ENCODE results near the gene EBPL. TPM values are rescaled to one million over a fixed set of nuclear protein-coding genes. Genes with fewer than 3 reads are reported as not detected.

The EBPL gene
- total RNA-seq, 1 experiment from 2014 or later: 105 TPM

DNA sequence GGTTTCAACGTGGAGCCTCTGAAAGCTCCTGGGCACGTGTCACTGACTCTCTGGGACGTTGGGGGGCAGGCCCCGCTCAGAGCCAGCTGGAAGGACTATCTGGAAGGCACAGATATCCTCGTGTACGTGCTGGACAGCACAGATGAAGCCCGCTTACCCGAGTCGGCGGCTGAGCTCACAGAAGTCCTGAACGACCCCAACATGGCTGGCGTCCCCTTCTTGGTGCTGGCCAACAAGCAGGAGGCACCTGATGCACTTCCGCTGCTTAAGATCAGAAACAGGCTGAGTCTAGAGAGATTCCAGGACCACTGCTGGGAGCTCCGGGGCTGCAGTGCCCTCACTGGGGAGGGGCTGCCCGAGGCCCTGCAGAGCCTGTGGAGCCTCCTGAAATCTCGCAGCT, 60.7 kb downstream of the EBPL start:
- TF ChIP-seq, protein P1, sequence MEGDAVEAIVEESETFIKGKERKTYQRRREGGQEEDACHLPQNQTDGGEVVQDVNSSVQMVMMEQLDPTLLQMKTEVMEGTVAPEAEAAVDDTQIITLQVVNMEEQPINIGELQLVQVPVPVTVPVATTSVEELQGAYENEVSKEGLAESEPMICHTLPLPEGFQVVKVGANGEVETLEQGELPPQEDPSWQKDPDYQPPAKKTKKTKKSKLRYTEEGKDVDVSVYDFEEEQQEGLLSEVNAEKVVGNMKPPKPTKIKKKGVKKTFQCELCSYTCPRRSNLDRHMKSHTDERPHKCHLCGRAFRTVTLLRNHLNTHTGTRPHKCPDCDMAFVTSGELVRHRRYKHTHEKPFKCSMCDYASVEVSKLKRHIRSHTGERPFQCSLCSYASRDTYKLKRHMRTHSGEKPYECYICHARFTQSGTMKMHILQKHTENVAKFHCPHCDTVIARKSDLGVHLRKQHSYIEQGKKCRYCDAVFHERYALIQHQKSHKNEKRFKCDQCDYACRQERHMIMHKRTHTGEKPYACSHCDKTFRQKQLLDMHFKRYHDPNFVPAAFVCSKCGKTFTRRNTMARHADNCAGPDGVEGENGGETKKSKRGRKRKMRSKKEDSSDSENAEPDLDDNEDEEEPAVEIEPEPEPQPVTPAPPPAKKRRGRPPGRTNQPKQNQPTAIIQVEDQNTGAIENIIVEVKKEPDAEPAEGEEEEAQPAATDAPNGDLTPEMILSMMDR (IDR thresholded peaks at IDR 0.05; ENCODE audit: insufficient read depth in 1 of 2, low read depth in 1 of 2, low read length in 1 of 2, severe bottlenecking in 1 of 2, unreplicated experiment in 1 of 2): no peak
- no peak for DNase-seq
- BruUV-seq (replicated peaks): no TSS peak
- intact Hi-C loops (cut with micrococcal nuclease; ENCODE audit: unreplicated experiment): no loop called here
- Histone ChIP-seq H3K4me1 (peaks cover 6% of the 10 kb centered on the region; the same call in 1 of the 2 replicates), H3K4me3 (ENCODE audit: low read depth, low read length) (no peak overlapping the region), H3K27me3 (replicated peaks; ENCODE audit: control insufficient read depth, insufficient read depth, low read length) (no peaks in the 10 kb centered on the region), H3K36me3 (ENCODE audit: control insufficient read depth, insufficient read depth, low read length) (no peaks in the 10 kb centered on the region), H3K9me3 (no peaks in the 10 kb centered on the region)
- no peaks in the 10 kb centered on the region for H3K27me3 Mint-ChIP-seq (ENCODE audit: insufficient read depth, unreplicated experiment)
- CTCF ChIA-PET: no interaction called here
- H3K36me3 Mint-ChIP-seq (ENCODE audit: insufficient read depth, unreplicated experiment): no peaks in the 10 kb centered on the region
- POLR2A ChIA-PET: no interaction called here
- no peak overlapping the region for H3K27ac Mint-ChIP-seq (ENCODE audit: unreplicated experiment)
- no peaks in the 10 kb centered on the region for H3K9me3 Mint-ChIP-seq (ENCODE audit: unreplicated experiment)
- H3K4me1 Mint-ChIP-seq (ENCODE audit: low read depth, unreplicated experiment): no peaks in the 10 kb centered on the region
- H3K4me3 Mint-ChIP-seq (ENCODE audit: unreplicated experiment): no peak overlapping the region

DNA sequence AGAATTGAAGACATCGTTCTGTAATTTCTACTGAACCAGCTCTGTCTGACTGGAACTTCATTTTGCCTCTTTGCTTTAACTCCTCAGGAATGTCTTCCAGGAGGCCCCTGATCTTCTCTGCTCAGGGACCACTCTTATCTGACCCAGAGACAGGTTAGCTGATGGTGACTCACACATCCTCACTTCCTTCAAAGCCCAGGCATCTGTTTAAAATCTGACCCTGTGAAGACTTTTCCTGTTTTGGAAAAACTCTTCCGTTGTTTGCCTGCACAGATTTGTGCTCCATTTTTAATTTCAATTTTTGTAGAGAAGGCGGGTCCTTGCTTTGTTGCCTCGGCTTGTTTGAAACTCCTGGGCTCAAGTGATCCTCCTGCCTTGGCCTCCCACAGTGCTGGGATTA, 61.3 kb downstream of the EBPL start:
- no peaks in the 10 kb centered on the region for H3K9me3 ChIP-seq
- BruUV-seq (replicated peaks): no TSS peak
- Mint-ChIP-seq H3K27me3 (ENCODE audit: insufficient read depth, unreplicated experiment) (no peaks in the 10 kb centered on the region), H3K4me1 (ENCODE audit: low read depth, unreplicated experiment) (no peaks in the 10 kb centered on the region), H3K36me3 (ENCODE audit: insufficient read depth, unreplicated experiment) (no peaks in the 10 kb centered on the region), H3K27ac (ENCODE audit: unreplicated experiment) (no peak overlapping the region), H3K4me3 (ENCODE audit: unreplicated experiment) (no peak overlapping the region), H3K9me3 (ENCODE audit: unreplicated experiment) (no peaks in the 10 kb centered on the region)
- ChIA-PET CTCF (no interaction called here), POLR2A (no interaction called here)
- H3K36me3 ChIP-seq (ENCODE audit: control insufficient read depth, insufficient read depth, low read length): no peaks in the 10 kb centered on the region
- H3K4me3 ChIP-seq (ENCODE audit: low read depth, low read length): no peak overlapping the region
- H3K4me1 ChIP-seq: peaks cover 6% of the 10 kb centered on the region; the same call in 1 of the 2 replicates
- TF ChIP-seq, protein P1 (IDR thresholded peaks at IDR 0.05; ENCODE audit: insufficient read depth in 1 of 2, low read depth in 1 of 2, low read length in 1 of 2, severe bottlenecking in 1 of 2, unreplicated experiment in 1 of 2): no peak
- DNase-seq: no peak
- intact Hi-C loops (cut with micrococcal nuclease; ENCODE audit: unreplicated experiment): no loop called here
- H3K27me3 ChIP-seq (replicated peaks; ENCODE audit: control insufficient read depth, insufficient read depth, low read length): no peaks in the 10 kb centered on the region

DNA sequence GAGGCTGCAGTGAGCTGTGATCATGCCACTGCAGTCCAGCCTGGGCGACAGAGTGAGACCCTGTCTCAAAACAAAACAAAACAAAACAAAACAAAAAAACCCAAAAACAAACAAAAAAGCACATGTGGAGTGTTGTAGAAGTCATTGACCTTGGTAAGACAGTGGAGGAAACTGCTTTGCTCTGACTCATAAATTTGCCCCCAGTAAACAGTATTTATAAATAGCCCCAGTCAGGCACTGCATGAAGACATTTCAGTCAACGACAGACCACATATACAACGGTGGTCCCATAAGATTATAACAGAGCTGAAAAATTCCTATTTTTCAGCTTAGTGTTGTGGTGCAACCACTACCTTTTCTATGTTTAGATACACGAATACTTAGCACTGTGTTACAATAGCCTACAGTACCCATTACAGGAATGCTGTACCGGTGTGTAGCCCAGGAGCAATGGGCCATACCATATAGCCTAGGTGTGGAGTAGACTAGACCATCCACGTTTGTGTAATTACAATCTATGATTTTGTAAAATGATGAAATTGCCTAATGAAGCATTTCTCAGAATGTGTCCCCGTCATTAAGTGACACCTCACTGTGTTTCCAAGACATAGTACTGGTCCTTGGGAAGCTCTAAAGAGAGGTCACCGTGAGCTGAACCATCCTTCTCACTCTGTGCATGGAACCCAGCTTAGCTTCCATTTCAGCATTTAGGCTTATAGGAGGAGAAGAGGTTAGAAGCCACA, 61.9 kb downstream of the EBPL start:
- H3K4me3 Mint-ChIP-seq (ENCODE audit: unreplicated experiment): no peak overlapping the region

More for the DNA sequence above, 61.9 kb downstream of the EBPL start:
- H3K27me3 Mint-ChIP-seq (ENCODE audit: insufficient read depth, unreplicated experiment): no peaks in the 10 kb centered on the region
- no peaks in the 10 kb centered on the region for H3K4me1 Mint-ChIP-seq (ENCODE audit: low read depth, unreplicated experiment)
- intact Hi-C loops (cut with micrococcal nuclease; ENCODE audit: unreplicated experiment): no loop called here
- no peaks in the 10 kb centered on the region for H3K36me3 Mint-ChIP-seq (ENCODE audit: insufficient read depth, unreplicated experiment)
- H3K4me1 ChIP-seq: peaks cover 6% of the 10 kb centered on the region; the same call in 1 of the 2 replicates
- H3K36me3 ChIP-seq (ENCODE audit: control insufficient read depth, insufficient read depth, low read length): no peaks in the 10 kb centered on the region
- no peak overlapping the region for H3K4me3 ChIP-seq (ENCODE audit: low read depth, low read length)
- no TSS peak for BruUV-seq (replicated peaks)
- CTCF ChIA-PET: no interaction called here
- no peaks in the 10 kb centered on the region for H3K9me3 ChIP-seq
- H3K27me3 ChIP-seq (replicated peaks; ENCODE audit: control insufficient read depth, insufficient read depth, low read length): no peaks in the 10 kb centered on the region
- DNase-seq: no peak
- POLR2A ChIA-PET: no interaction called here
- H3K9me3 Mint-ChIP-seq (ENCODE audit: unreplicated experiment): no peaks in the 10 kb centered on the region
- TF ChIP-seq, protein P1 (IDR thresholded peaks at IDR 0.05; ENCODE audit: insufficient read depth in 1 of 2, low read depth in 1 of 2, low read length in 1 of 2, severe bottlenecking in 1 of 2, unreplicated experiment in 1 of 2): no peak
- no peak overlapping the region for H3K27ac Mint-ChIP-seq (ENCODE audit: unreplicated experiment)

Measured in Caco-2 (cell line).